GM18867 (cell line): ENCODE results near the gene BHLHE40.

Experiments
- ATAC-seq: cut with Tn5 transposase; IDR thresholded peaks from one replicate; pipeline ENCODE4 v1.9.1; 2021; ENCODE audit warnings: mild to moderate bottlenecking, moderate library complexity; ENCODE audit not compliant: unreplicated experiment

Gene BHLHE40

GRCh38 chr3:4982773-4983738 lies 3.8 kb downstream of the BHLHE40 start:
- no peak for ATAC-seq

DNA sequence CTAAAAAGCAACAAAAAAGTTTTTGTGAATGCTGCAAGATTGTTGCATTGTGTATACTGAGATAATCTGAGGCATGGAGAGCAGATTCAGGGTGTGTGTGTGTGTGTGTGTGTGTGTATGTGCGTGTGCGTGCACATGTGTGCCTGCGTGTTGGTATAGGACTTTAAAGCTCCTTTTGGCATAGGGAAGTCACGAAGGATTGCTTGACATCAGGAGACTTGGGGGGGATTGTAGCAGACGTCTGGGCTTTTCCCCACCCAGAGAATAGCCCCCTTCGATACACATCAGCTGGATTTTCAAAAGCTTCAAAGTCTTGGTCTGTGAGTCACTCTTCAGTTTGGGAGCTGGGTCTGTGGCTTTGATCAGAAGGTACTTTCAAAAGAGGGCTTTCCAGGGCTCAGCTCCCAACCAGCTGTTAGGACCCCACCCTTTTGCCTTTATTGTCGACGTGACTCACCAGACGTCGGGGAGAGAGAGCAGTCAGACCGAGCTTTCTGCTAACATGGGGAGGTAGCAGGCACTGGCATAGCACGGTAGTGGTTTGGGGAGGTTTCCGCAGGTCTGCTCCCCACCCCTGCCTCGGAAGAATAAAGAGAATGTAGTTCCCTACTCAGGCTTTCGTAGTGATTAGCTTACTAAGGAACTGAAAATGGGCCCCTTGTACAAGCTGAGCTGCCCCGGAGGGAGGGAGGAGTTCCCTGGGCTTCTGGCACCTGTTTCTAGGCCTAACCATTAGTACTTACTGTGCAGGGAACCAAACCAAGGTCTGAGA lies 4.7 kb downstream of the BHLHE40 start:
- ATAC-seq = peak; percentile 48

DNA sequence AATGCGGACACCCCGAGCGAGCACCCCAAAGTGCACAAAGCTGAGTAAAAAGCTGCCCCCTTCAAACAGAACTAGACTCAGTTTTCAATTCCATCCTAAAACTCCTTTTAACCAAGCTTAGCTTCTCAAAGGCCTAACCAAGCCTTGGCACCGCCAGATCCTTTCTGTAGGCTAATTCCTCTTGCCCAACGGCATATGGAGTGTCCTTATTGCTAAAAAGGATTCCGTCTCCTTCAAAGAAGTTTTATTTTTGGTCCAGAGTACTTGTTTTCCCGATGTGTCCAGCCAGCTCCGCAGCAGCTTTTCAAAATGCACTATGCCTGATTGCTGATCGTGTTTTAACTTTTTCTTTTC lies 5.3 kb downstream of the BHLHE40 start:
- no peak for ATAC-seq

- no peak for ATAC-seq
Measured at GRCh38 chr3:4985330-4986174, 6.3 kb downstream of the BHLHE40 start.

- peak; percentile 28 for ATAC-seq
Measured at GRCh38 chr3:4986175-4986781, 7.0 kb downstream of the BHLHE40 start.

- ATAC-seq = peak; percentile 66
Measured at GRCh38 chr3:4986782-4987537, 7.7 kb downstream of the BHLHE40 start.

DNA sequence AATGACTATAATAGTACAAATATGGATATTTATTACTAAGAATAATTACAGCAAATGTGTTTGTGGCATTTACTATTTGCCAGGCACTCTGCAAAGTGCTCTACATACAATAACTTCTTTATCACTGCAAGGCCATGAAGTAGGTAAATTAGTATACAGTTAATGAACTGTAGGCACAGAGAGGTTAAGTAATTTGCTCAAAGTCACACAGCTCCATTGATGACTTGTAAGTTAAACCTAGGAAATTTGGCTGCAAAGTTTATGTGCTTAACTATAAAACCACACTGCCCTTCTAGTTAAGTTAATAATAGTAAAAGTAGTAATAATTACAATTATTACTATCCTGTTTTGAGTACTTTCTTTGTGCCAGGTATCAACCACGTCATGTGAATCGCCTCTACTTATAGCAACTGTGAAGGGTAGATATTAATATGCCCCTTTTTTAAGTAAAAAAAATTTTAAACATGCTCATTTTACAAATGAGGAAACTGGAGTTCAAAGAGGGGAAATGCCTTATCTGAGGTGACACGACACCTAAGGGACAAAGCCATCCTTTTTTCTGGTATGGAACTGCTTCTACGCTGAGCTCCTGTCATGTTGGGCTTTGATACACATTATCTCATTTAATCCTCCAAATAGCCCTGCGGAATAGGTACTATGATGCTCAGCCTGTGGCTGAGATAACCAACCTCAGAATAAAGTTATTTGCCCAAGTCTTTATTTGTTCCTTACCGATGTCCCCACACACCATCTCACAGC lies 8.5 kb downstream of the BHLHE40 start:
- ATAC-seq = no peak

GRCh38 chr3:4988983-4989834 lies 10.0 kb downstream of the BHLHE40 start:
- ATAC-seq = no peak

- ATAC-seq = no peak
Measured at GRCh38 chr3:4990069-4990468, 10.8 kb downstream of the BHLHE40 start.

GRCh38 chr3:4992118-4992517 lies 12.9 kb downstream of the BHLHE40 start:
- no peak for ATAC-seq

GRCh38 chr3:4993276-4994143 lies 14.3 kb downstream of the BHLHE40 start:
- no peak for ATAC-seq

GRCh38 chr3:4994144-4994730 lies 15.0 kb downstream of the BHLHE40 start:
- peak; percentile 28 for ATAC-seq

GRCh38 chr3:4994823-4995499 lies 15.7 kb downstream of the BHLHE40 start:
- ATAC-seq = peak; percentile 35

DNA sequence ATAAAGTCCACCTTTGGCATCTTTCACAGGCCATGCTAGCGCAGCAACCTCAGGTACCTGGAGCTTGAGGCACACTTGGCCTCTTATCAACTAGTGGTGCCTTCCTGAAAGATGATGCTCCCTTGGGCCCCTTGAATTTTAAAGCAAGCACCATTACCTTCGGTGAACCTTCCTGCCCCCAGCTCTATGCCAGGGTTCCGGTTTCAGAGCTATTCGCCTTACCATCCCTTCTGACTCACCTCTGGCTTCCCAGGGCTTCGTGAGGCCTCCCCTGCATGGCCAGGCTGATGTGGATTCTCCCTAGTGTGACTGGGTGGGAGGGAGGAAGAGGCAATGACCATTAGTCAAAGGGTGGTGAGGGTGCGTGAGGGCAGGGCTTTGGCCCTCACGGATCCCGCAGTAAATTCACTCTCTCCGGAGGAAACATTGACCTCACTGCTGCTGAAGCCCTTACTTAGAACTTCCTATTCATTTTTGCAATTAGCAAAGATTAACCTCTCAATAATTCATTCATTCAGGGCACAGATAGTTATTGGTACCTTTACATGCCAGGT lies 16.3 kb downstream of the BHLHE40 start:
- no peak for ATAC-seq

DNA sequence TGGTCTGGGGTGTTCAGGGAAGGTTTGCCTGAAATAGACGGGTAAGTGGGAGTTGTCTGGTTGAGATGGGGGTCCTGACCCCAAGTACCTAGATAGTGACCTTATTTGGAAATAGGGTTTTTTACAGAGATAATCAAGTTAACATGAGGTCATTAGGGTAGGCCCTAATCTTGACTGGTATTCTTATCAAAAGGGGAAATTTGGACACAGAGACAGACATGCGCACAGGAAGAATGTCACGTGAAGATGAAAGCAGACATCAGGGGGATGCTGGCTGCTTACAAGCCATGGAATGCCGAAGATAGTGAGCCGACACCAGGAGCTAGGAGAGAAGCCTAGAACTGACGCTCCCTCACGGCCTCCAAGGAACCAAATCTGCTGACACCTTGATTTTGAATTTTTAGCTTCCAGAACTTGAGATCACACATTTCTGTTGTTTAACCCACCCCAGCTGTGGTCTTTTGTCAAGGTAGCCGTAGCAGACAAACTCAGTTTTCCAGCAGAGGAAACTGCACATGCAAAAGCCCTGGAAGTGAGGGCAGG lies 17.1 kb downstream of the BHLHE40 start:
- no peak for ATAC-seq

GRCh38 chr3:4996771-4997291 lies 17.6 kb downstream of the BHLHE40 start:
- no peak for ATAC-seq
